ENCODE results near the gene KCTD1. TPM values are rescaled to one million over a fixed set of nuclear protein-coding genes. Genes with fewer than 3 reads are reported as not detected.

Gene KCTD1
- total and polyA plus RNA-seq, 5 donors = 31.4 to 51.8 (median 49.1) TPM

DNA sequence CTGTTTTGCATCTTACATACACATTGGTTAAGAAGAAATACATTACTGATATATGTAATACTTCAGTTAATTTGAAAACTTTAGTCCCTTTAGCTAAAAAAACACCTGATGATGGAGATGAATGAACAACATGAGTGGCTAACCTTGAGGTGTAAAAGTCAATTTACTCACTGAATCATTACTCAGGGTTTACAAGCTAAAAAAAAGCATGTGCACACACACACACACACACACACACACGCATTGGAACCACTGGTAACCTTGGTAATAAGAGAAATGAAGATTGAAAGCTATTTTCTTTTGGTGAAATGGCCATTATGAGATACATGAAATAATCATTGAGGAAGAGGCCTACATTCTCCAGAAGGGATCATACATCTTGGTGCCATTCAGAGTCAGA, 51.8 kb downstream of the KCTD1 start:
- Histone ChIP-seq H3K4me1 (ENCODE audit: control insufficient read depth, insufficient read depth, low read length) (no peaks in the 10 kb centered on the region), H3K9me3 (ENCODE audit: control insufficient read depth, low read length) (no peaks in the 10 kb centered on the region), H3K27ac (ENCODE audit: low read length) (no peak overlapping the region), H3K4me3 (ENCODE audit: low read length) (no peak overlapping the region), H3K27me3 (ENCODE audit: control insufficient read depth, insufficient read depth) (no peaks in the 10 kb centered on the region)
- ATAC-seq (no peak), DNase-seq (no peak)
- WGBS = 98% methylated on average over 1 of the region's 1 CpG
- intact Hi-C loops (cut with DNase I) = no loop called here

DNA sequence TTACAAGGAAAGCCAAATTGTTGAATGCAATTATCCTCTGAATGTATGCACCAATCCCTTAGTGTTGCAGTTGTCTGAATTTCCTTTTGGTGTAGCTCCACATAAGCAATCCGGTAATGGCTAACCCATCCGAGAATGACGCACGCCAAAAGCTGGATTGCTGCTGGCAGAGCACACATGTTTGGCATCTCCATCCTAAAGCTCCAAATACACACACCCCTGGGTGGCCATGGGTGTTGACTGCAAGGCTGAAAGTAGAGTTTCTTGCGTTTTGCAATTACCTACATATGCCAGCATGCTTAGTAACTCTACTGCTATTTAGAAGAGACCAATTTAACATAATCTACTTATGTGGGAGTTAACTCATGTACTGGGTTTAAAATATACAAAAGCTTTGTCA, 53.1 kb downstream of the KCTD1 start:
- Histone ChIP-seq H3K9me3 (ENCODE audit: control insufficient read depth, low read length) (no peaks in the 10 kb centered on the region), H3K4me3 (ENCODE audit: low read length) (no peak overlapping the region), H3K27me3 (ENCODE audit: control insufficient read depth, insufficient read depth) (no peaks in the 10 kb centered on the region), H3K4me1 (ENCODE audit: control insufficient read depth, insufficient read depth, low read length) (no peaks in the 10 kb centered on the region), H3K27ac (ENCODE audit: low read length) (no peak overlapping the region)
- no peak for ATAC-seq
- intact Hi-C loops (cut with DNase I) = no loop called here
- no peak for DNase-seq
- 93% methylated on average over 5 of the region's 5 CpGs for WGBS

DNA sequence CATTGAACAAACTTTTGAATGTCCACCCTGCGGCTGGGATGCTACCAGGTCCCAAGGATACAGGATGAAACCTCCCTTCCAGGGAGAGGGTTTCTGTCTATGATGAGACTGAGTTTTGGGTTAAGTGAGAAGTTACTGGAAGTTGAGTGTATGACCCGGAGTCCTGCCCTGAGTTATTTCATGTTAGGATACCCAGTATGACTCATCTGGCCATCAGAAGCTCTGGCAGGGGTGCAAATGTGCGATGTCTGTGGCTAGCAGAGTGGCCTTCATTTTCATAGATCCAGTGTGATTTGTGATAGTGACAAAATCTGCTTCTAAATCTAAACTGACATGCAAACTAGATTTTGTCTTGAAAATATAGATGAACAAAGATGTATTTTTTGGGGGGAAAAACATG, 55.3 kb downstream of the KCTD1 start:
- DNase-seq (no peak), ATAC-seq (no peak)
- Histone ChIP-seq H3K27ac (ENCODE audit: low read length) (no peak overlapping the region), H3K4me1 (ENCODE audit: control insufficient read depth, insufficient read depth, low read length) (peaks cover 1% of the 10 kb centered on the region), H3K27me3 (ENCODE audit: control insufficient read depth, insufficient read depth) (no peaks in the 10 kb centered on the region), H3K4me3 (ENCODE audit: low read length) (no peak overlapping the region), H3K9me3 (ENCODE audit: control insufficient read depth, low read length) (no peaks in the 10 kb centered on the region)
- intact Hi-C loops (cut with DNase I) = no loop called here
- 93% methylated on average over 3 of the region's 3 CpGs for WGBS

DNA sequence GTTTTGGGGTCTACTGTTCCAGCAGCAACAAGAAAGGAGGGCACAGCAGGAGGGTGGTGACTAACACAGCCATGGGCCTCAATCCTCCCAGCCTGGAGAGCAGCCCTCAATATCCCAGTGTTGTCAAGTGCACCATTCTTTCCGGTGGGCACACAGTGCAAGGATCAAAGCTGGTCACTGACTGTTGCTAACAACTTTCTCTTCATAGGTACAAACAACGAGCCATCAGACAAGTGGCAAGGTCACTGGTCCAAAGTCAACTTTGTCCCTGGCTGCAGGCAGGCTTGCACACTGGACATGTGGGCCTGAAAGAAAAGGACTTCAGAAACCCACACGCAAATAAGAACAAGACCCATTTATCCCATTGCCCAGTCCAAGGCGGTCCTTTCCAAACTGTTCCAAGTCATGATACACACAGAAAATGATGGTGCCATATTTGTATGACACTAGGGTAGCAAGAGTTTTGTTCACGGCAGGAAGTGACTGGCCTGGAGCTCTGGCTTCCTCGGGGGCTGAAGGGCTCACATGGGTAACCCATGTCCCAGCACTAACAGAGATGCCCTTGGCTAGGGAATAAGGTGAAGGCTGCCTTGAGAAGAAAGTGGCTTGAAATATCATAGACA, 57.0 kb downstream of the KCTD1 start:
- WGBS = 96% methylated on average over 6 of the region's 6 CpGs
- peaks cover 1% of the 10 kb centered on the region for H3K4me1 ChIP-seq (ENCODE audit: control insufficient read depth, insufficient read depth, low read length)
- no peaks in the 10 kb centered on the region for H3K27me3 ChIP-seq (ENCODE audit: control insufficient read depth, insufficient read depth)
- DNase-seq (no peak), ATAC-seq (no peak)
- H3K9me3 ChIP-seq (ENCODE audit: control insufficient read depth, low read length) = no peaks in the 10 kb centered on the region
- no peak overlapping the region for H3K27ac ChIP-seq (ENCODE audit: low read length)
- H3K4me3 ChIP-seq (ENCODE audit: low read length) = no peak overlapping the region
- intact Hi-C loops (cut with DNase I) = no loop called here

DNA sequence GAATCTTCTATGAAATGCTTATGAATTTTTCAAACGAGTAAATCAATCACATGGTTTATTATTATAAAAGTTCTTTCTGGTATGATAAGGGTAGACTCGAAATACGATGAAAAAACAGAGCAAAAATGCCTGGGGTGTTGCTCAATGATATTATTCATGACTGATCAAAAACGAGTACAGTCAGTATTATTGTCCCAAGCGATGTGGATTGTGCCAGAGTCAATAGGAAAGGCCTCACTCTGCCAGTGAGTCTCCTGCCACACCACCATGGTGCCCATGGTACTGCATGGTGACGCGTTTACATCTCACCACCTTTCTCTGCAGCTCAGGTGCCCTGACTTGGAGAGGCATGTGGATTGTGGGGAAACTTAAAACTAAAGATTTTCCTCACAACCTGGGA, 58.5 kb downstream of the KCTD1 start:
- Histone ChIP-seq H3K4me1 (ENCODE audit: control insufficient read depth, insufficient read depth, low read length) (peaks cover 1% of the 10 kb centered on the region), H3K27ac (ENCODE audit: low read length) (no peak overlapping the region), H3K9me3 (ENCODE audit: control insufficient read depth, low read length) (no peaks in the 10 kb centered on the region), H3K27me3 (ENCODE audit: control insufficient read depth, insufficient read depth) (no peaks in the 10 kb centered on the region), H3K4me3 (ENCODE audit: low read length) (no peak overlapping the region)
- intact Hi-C loops (cut with DNase I) = no loop called here
- ATAC-seq = no peak
- no peak for DNase-seq
- whole genome bisulfite sequencing = 78% methylated on average over 7 of the region's 7 CpGs

DNA sequence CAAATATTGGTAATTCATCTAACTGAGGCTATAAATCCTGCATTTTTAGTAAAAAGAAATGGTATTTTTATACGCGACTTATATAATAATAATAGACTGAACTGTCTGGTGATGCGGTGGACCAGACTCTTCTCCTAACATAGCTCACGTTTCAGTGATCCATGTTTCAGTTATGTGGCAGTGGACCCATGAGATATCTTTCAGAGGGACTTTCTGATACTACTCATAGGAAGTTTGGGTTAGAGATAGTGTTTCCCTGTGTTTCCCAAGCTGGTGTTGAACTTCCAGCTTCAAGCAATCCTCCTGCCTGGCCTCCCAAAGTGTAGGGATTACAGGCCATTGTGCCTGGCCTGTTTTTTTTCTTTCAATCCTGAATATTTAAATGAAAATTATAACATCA, 59.2 kb downstream of the KCTD1 start:
- Histone ChIP-seq H3K27ac (ENCODE audit: low read length) (no peak overlapping the region), H3K27me3 (ENCODE audit: control insufficient read depth, insufficient read depth) (no peaks in the 10 kb centered on the region), H3K9me3 (ENCODE audit: control insufficient read depth, low read length) (no peaks in the 10 kb centered on the region), H3K4me3 (ENCODE audit: low read length) (no peak overlapping the region), H3K4me1 (ENCODE audit: control insufficient read depth, insufficient read depth, low read length) (peaks cover 1% of the 10 kb centered on the region)
- intact Hi-C loops (cut with DNase I) = no loop called here
- 80% methylated on average over 4 of the region's 4 CpGs for WGBS
- ATAC-seq = no peak
- DNase-seq = no peak

DNA sequence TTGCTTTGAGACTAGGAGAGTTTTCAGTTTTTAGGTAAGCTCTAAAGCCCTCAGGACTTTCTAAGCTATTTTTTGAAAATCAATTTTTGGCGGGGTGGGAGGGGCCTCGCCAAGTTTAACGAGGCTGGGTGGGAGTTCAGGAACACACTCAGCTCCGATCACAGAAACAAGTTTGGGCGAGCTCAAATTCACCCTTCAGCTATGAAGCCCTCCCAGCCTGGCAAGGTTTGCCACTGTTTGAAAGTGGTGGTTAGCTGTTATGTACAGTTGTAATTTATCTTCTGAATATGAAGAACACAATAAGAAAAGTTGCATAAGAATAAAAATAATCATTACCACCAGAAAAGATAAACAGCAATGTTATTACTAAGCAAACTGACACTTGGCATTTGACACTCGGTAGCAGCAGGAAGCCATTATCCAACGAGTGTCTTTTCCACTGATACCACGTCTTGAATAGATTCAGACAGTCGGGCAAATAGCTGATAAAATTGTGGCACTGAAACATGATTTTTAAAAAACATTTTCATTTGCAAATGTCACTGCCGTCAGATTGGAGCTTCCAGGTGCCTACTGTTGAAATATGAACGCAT, 59.8 kb downstream of the KCTD1 start:
- no peak for DNase-seq
- no peak overlapping the region for H3K27ac ChIP-seq (ENCODE audit: low read length)
- peaks cover 1% of the 10 kb centered on the region for H3K4me1 ChIP-seq (ENCODE audit: control insufficient read depth, insufficient read depth, low read length)
- no peak for ATAC-seq
- no peaks in the 10 kb centered on the region for H3K9me3 ChIP-seq (ENCODE audit: control insufficient read depth, low read length)
- intact Hi-C loops (cut with DNase I) = no loop called here
- WGBS = 53% methylated on average over 11 of the region's 11 CpGs
- H3K27me3 ChIP-seq (ENCODE audit: control insufficient read depth, insufficient read depth) = no peaks in the 10 kb centered on the region
- H3K4me3 ChIP-seq (ENCODE audit: low read length) = no peak overlapping the region

DNA sequence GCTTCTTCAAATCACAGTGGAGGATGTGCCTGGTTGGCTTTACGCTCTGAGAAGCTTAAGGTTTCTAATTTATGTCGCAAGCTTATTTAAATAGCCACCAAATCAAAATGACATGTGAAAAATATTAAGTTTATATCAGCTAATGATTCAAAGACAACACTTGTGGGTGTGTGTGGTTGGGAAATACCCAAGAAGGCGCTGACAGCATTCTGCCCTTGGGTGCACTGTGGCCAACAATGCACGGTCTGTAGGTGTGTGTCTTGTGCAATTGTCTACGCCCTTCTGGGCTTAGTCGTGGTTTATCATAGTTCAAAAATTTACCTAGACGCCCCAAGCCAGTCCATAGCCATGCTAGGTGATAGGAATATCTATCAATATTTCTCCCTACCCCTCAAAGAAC, 60.9 kb downstream of the KCTD1 start:
- Histone ChIP-seq H3K27ac (ENCODE audit: low read length) (no peak overlapping the region), H3K4me3 (ENCODE audit: low read length) (no peak overlapping the region), H3K27me3 (ENCODE audit: control insufficient read depth, insufficient read depth) (no peaks in the 10 kb centered on the region), H3K9me3 (ENCODE audit: control insufficient read depth, low read length) (no peaks in the 10 kb centered on the region), H3K4me1 (ENCODE audit: control insufficient read depth, insufficient read depth, low read length) (peaks cover 5% of the 10 kb centered on the region)
- ATAC-seq (peak in 1 of 2 donors; percentile 27), DNase-seq (no peak)
- WGBS = 79% methylated on average over 7 of the region's 7 CpGs
- intact Hi-C loops (cut with DNase I) = no loop called here

DNA sequence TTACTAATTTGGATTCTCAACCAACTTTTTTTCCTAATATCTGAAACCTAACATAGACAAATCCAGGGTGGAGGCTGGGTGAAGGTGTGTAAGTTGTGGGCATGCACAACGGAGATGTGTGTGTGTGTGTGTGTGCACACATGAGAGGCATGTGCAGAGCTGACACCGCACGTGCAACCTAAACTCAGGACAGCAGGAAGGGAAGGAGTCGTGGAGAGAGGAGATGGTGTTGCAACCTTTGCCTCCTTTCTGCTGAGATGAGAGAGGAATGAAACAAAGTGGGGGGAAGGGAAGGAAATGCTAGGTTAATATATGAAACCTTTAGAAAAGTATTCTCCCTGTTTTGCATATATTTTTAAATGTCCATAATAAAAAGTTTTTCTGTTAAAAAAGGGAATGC, 64.7 kb downstream of the KCTD1 start:
- intact Hi-C loops (cut with DNase I) = no loop called here
- Histone ChIP-seq H3K27me3 (ENCODE audit: control insufficient read depth, insufficient read depth) (no peaks in the 10 kb centered on the region), H3K9me3 (ENCODE audit: control insufficient read depth, low read length) (no peaks in the 10 kb centered on the region), H3K4me1 (ENCODE audit: control insufficient read depth, insufficient read depth, low read length) (peaks cover 7% of the 10 kb centered on the region), H3K27ac (ENCODE audit: low read length) (no peak overlapping the region), H3K4me3 (ENCODE audit: low read length) (no peak overlapping the region)
- WGBS = 81% methylated on average over 4 of the region's 4 CpGs
- ATAC-seq (no peak), DNase-seq (no peak)

DNA sequence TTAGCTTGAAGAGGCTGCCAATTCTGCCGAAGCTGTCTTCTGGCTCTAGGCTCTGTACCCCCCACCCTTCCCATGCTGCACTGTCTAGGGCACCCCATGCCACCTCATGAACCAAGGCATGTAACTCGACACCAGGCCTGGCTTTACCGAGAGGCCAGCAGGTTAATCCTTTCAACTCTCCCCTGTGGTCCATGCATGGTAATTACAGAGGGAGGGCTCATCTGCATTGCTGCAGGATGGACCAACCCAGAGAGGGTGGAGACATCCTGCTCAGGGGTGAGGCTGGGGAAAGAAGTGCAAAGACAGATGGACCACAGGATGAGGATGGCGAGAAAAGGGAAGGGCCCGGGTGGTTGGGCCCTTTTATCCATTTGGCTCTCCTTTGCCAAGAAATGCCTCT, 65.8 kb downstream of the KCTD1 start:
- no peak overlapping the region for H3K4me3 ChIP-seq (ENCODE audit: low read length)
- intact Hi-C loops (cut with DNase I) = no loop called here
- peak in 1 of 2 donors; percentile 44 for ATAC-seq
- H3K27me3 ChIP-seq (ENCODE audit: control insufficient read depth, insufficient read depth) = no peaks in the 10 kb centered on the region
- H3K27ac ChIP-seq (ENCODE audit: low read length) = no peak overlapping the region
- DNase-seq = no peak
- 65% methylated on average over 5 of the region's 5 CpGs for WGBS
- peaks cover 7% of the 10 kb centered on the region for H3K4me1 ChIP-seq (ENCODE audit: control insufficient read depth, insufficient read depth, low read length)
- H3K9me3 ChIP-seq (ENCODE audit: control insufficient read depth, low read length) = no peaks in the 10 kb centered on the region

DNA sequence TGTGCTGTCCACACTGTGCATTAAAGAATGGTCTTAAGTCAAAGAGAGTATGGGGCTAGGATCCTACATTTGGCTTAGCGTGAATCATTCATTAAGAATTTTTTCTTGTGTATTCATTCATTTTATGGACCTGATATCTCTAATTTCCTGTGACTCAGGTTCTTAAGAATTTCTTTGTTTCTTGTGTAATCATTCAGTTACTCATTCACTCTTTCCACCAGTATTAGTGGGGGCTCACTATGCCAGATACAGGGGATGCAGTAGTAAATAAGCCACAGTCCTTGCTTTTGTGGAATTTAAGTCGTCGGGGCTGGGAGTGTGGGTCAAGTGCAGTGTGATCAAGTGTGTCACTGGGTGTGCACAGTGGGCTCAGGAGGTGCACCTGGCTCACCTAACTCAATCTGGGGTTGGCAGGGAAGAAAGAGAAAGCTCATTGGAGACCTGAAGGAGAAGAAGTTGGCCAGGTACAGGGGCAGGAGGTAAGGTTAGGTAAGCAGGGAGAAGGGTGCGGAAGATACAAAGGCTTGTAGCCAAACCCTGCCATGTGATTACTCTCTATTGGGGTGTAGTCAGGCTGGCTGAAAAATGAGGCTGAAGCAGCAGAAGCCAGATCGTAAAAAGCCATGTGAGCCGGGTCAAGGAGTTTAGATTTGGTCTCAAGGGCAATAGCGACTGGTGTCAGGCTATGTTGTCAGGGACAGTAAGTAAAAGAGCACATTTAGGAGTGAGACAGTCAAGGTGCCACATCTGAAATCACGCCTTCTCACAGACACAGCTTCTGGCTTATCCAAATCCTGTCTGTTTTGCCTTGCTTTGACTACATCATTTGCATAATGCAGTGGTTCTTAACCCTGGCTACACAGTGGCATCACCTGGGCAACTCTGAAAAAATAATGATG, 67.2 kb downstream of the KCTD1 start:
- intact Hi-C loops (cut with DNase I) = no loop called here
- Histone ChIP-seq H3K27me3 (ENCODE audit: control insufficient read depth, insufficient read depth) (no peaks in the 10 kb centered on the region), H3K4me3 (ENCODE audit: low read length) (no peak overlapping the region), H3K4me1 (ENCODE audit: control insufficient read depth, insufficient read depth, low read length) (peaks cover 7% of the 10 kb centered on the region), H3K9me3 (ENCODE audit: control insufficient read depth, low read length) (no peaks in the 10 kb centered on the region), H3K27ac (ENCODE audit: low read length) (no peak overlapping the region)
- DNase-seq (no peak), ATAC-seq (peak in 1 of 2 donors; percentile 10)
- 73% methylated on average over 8 of the region's 8 CpGs for WGBS
